SH-SY5Y (cell line): ENCODE results near the gene C11orf98.

Experiments
- GATA2 ChIP-seq: IDR thresholded peaks from 2 replicates; pipeline ENCODE4 v1.6.1; 2011; ENCODE audit warnings: mild to moderate bottlenecking, low read depth, low read length
- GATA3 ChIP-seq: IDR thresholded peaks from 2 replicates; pipeline ENCODE4 v1.6.1; 2011; ENCODE audit warnings: low read depth, mild to moderate bottlenecking, low read length, moderate library complexity

GRCh38 chr11:62687508-62688396 lies 22.7 kb upstream of the C11orf98 start:
- no peak for TF ChIP-seq GATA2
- TF ChIP-seq GATA3 = no peak
